NT2/D1 (cell line): ENCODE measurements around the gene ATCAY.

Experiments
- SUZ12 ChIP-seq: IDR thresholded peaks from 2 replicates; pipeline ENCODE4 v1.6.1; 2011; ENCODE audit not compliant: insufficient read length, insufficient read depth; ENCODE audit errors: extremely low read depth
- YY1 ChIP-seq: IDR thresholded peaks from 2 replicates; pipeline ENCODE4 v1.6.1; 2011; ENCODE audit not compliant: insufficient read length, insufficient read depth

DNA sequence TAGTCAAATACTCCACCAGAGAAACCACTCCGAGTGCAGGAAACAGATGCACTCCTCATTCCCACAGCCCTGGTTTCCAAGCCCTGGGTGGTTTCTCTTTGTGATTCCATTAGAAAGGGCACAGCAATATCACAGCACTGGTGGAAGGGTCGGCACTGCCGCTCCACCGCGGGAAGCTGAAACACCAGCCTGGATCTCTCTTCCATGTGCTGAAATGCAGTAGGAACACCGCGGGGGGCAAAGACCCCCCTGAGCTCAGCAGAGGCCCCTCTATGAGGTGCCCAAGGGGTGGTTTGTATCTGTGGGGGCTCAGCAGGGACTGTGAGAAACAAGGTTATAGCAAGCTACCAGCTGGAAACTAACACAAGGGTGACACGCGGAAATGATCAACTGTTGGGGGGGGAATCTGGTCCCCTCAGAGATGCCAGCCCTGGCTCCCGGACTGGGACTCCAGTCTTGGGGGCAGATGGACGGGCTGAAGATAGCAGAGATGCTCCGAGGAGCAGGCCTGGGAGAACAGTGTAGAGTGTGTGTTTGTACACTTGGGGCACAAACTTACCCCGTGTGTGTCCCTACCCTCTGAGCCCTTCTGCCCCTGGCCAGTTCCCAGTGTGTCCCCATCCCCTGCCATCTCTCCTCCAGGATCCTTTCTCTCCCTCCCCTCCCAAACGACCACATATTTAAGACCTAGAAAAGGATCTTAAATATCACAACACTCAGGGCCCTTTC lies 13.4 kb upstream of the ATCAY start:
- TF ChIP-seq SUZ12 (no peak), YY1 (no peak)
